ENCODE data around the gene SLC9A1.

DNA sequence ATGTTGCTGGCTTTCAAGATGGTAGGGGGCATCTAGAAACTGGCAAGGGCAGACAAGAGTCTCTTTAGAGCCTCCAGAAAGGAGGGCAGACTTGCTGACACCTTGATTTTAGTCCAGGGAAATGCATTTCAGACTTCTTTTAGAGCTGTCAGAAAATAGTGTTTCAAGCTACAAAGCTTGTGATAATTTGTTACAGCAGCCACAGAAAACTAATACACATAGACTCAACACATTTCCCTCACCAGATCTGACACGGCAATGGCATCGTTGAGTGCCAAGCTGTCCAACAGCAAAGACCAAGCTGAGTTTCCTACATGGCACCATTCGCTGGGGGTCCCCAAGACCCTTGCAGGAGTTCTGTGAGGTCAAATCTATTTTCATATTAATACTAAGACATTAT lies 62.0 kb downstream of the SLC9A1 start:
- no peak for TF ChIP-seq CTCF (IDR thresholded peaks at IDR 0.05 in 2 of 3, conservative IDR thresholded peaks at IDR 0.05 in 1 of 3; ENCODE audit: borderline replicate concordance in 1 of 3, insufficient read depth in 1 of 3, low read depth in 2 of 3, low read length in 2 of 3)
- TF ChIP-seq POLR2A (IDR thresholded peaks at IDR 0.05; ENCODE audit: borderline replicate concordance, extremely low read depth, insufficient read depth, insufficient read length), result no peak
